Activated T-helper 9 cell treated with anti-CD3 and anti-CD28 coated beads, Interleukin-2, amount 50 U/mL, for 16 hours (primary cell): ENCODE measurements around the gene MRPL54.

Experiments
- DNase-seq: peaks from one replicate; pipeline ENCODE4 v3.0.0-alpha.2; 2020; ENCODE audit warnings: low read depth

The MRPL54 gene

GRCh38 chr19:3769494-3769893 is 7.0 kb downstream of the MRPL54 start:
- no peak for DNase-seq

- DNase-seq: no peak
These were observed 7.9 kb downstream of the MRPL54 start for GRCh38 chr19:3770136-3770999.

- DNase-seq: no peak
These were observed 8.8 kb downstream of the MRPL54 start for GRCh38 chr19:3771000-3771905.

- no peak for DNase-seq
These were observed 9.5 kb downstream of the MRPL54 start, which contains the start of gene RAX2 for GRCh38 chr19:3771906-3772455. TSS of gene RAX2 (minus strand) at chr19:3772228. CDS start at chr19:3771742, 486 bp downstream.

- no peak for DNase-seq
These were observed 11.5 kb downstream of the MRPL54 start for GRCh38 chr19:3773814-3774515.

- no peak for DNase-seq
These were observed 12.3 kb downstream of the MRPL54 start for GRCh38 chr19:3774621-3775373.

- no peak for DNase-seq
These were observed 12.9 kb downstream of the MRPL54 start for GRCh38 chr19:3775374-3775711.

GRCh38 chr19:3775831-3776230 is 13.3 kb downstream of the MRPL54 start:
- no peak for DNase-seq

- DNase-seq: no peak
These were observed 14.1 kb downstream of the MRPL54 start for GRCh38 chr19:3776479-3777040.

- no peak for DNase-seq
These were observed 15.8 kb downstream of the MRPL54 start for GRCh38 chr19:3778104-3778867.

GRCh38 chr19:3778899-3779723 is 16.6 kb downstream of the MRPL54 start:
- DNase-seq: no peak

GRCh38 chr19:3780786-3781304 is 18.4 kb downstream of the MRPL54 start:
- DNase-seq: no peak

- no peak for DNase-seq
These were observed 19.1 kb downstream of the MRPL54 start for GRCh38 chr19:3781603-3782002.

GRCh38 chr19:3782330-3782729 is 19.8 kb downstream of the MRPL54 start:
- DNase-seq: no peak

GRCh38 chr19:3782903-3783302 is 20.4 kb downstream of the MRPL54 start:
- DNase-seq: no peak

GRCh38 chr19:3783660-3784584 is 21.4 kb downstream of the MRPL54 start:
- DNase-seq: peak; percentile 20

GRCh38 chr19:3784607-3785450 is 22.3 kb downstream of the MRPL54 start:
- DNase-seq: no peak
